GM21528 (cell line): ENCODE data around the gene PLEKHA1.

Source experiments
- ATAC-seq: cut with Tn5 transposase; IDR thresholded peaks from one replicate; pipeline ENCODE4 v1.9.1; 2021; ENCODE audit warnings: mild to moderate bottlenecking, moderate library complexity; ENCODE audit not compliant: unreplicated experiment, low FRiP score

PLEKHA1 gene

GRCh38 chr10:122374237-122374858, at the start of gene PLEKHA1:
Gene PLEKHA1, plus strand, starts transcription at chr10:122374708. Its CDS starts 18,493 bp downstream, at chr10:122393201.
- ATAC-seq, result peak; percentile 88

- no peak for ATAC-seq
Observed at GRCh38 chr10:122325235-122325634, 49.3 kb upstream of the PLEKHA1 start.

- no peak for ATAC-seq
Observed at GRCh38 chr10:122326385-122326784, 48.1 kb upstream of the PLEKHA1 start.

GRCh38 chr10:122326806-122327205, 47.7 kb upstream of the PLEKHA1 start:
- no peak for ATAC-seq

GRCh38 chr10:122327237-122328206, 47.0 kb upstream of the PLEKHA1 start:
- no peak for ATAC-seq

GRCh38 chr10:122328676-122329075, 45.8 kb upstream of the PLEKHA1 start:
- no peak for ATAC-seq

GRCh38 chr10:122329416-122329815, 45.1 kb upstream of the PLEKHA1 start:
- no peak for ATAC-seq

- no peak for ATAC-seq
Observed at GRCh38 chr10:122331100-122331499, 43.4 kb upstream of the PLEKHA1 start.

- ATAC-seq, result no peak
Observed at GRCh38 chr10:122331615-122332446, 42.7 kb upstream of the PLEKHA1 start.

GRCh38 chr10:122333037-122333436, 41.5 kb upstream of the PLEKHA1 start:
- no peak for ATAC-seq

- no peak for ATAC-seq
Observed at GRCh38 chr10:122336332-122336731, 38.2 kb upstream of the PLEKHA1 start.

- ATAC-seq, result no peak
Observed at GRCh38 chr10:122336961-122337360, 37.5 kb upstream of the PLEKHA1 start.

- ATAC-seq, result no peak
Observed at GRCh38 chr10:122338609-122339441, 35.7 kb upstream of the PLEKHA1 start.

- no peak for ATAC-seq
Observed at GRCh38 chr10:122341141-122341810, 33.2 kb upstream of the PLEKHA1 start.

GRCh38 chr10:122342293-122343134, 32.0 kb upstream of the PLEKHA1 start:
- ATAC-seq, result no peak

GRCh38 chr10:122343135-122343800, 31.2 kb upstream of the PLEKHA1 start:
- no peak for ATAC-seq

- no peak for ATAC-seq
Observed at GRCh38 chr10:122343936-122344335, 30.6 kb upstream of the PLEKHA1 start.

GRCh38 chr10:122344741-122345258, 29.7 kb upstream of the PLEKHA1 start:
- ATAC-seq, result no peak
